Ovary (tissue), 9 donors: ENCODE results near the gene MTM1. TPM values are rescaled to one million over a fixed set of nuclear protein-coding genes. Genes with fewer than 3 reads are reported as not detected.

Experiments used
- DNase-seq, 5 donors: peaks; one replicate each; pipeline ENCODE4 v3.0.0-alpha.2; 2019 to 2020
- H3K27ac ChIP-seq, 2 donors: fragments of 200-600 bp; one replicate each; pipeline versions ENCODE4 v1.5.1 to v1.8.0; 2019 to 2022
- H3K27me3 ChIP-seq: fragments of 200-600 bp; one replicate; pipeline ENCODE4 v1.8.0; 2022
- H3K36me3 ChIP-seq: fragments of 200-600 bp; sonication (generic); one replicate; pipeline ENCODE4 v1.5.1; 2019
- H3K4me1 ChIP-seq: one replicate; pipeline ENCODE4 v1.8.1; 2013; ENCODE audit warnings: mild to moderate bottlenecking, moderate library complexity; ENCODE audit not compliant: insufficient read depth
- H3K4me3 ChIP-seq: fragments of 200-600 bp; sonication (generic); one replicate; pipeline ENCODE4 v1.5.1; 2017
- H3K9me3 ChIP-seq, 2 donors: fragments of 200-600 bp in 1 of 2; sonication (generic) in 1 of 2; one replicate each; pipeline versions ENCODE4 v1.5.1 to v1.8.1; 2013 to 2019; ENCODE audit warnings: mild to moderate bottlenecking in 1 of 2, moderate library complexity in 1 of 2
- CTCF ChIP-seq, 3 donors: fragments of 450-650 bp in 2 of 3; fragments of 200-600 bp in 1 of 3; IDR thresholded peaks; one replicate each; pipeline versions ENCODE4 v1.5.1 to v1.8.0; 2016 to 2022; ENCODE audit warnings: antibody characterized with exemption in 3 of 3, mild to moderate bottlenecking in 1 of 3
- EP300 ChIP-seq: sonication (generic); formaldehyde crosslinking; IDR thresholded peaks from one replicate; pipeline ENCODE4 v1.6.1; 2017; ENCODE audit warnings: antibody characterized with exemption
- POLR2A ChIP-seq: fragments of 450-650 bp; IDR thresholded peaks from one replicate; pipeline ENCODE4 v1.6.1; 2017; ENCODE audit warnings: antibody characterized with exemption, mild to moderate bottlenecking, moderate library complexity
- WGBS, 3 donors: extraction: QIAGEN DNeasy Blood & Tissue Kit in 1 of 3; methylation state at CpG; one replicate each; pipeline versions ENCODE4 v1.1.5 to v1.1.7; 2013 to 2017; 5-methylcytosine and 5-hydroxymethylcytosine counted together
- intact Hi-C, 4 donors: fragments of 100-400 bp; cut with DNase I; formaldehyde crosslinking; loops; one replicate each; pipeline versions ENCODE4 v1.11.0 to v1.15.1; 2022 to 2023
- polyA plus RNA-seq, 2 donors: library from polyadenylated mRNA; stranded (reverse); fragments of 200-250 nt in 1 of 2; fragments of 350-450 nt in 1 of 2; fragmentation: Illumina TruSeq in 1 of 2; extraction: RNeasy Lipid Tissue Mini Kit (QIAGEN cat#74804) in 1 of 2; gene quantifications; one replicate each; pipeline ENCODE4 v1.2.3, GENCODE V29; 2013 to 2014
- total RNA-seq, 7 donors: library from RNA; depleted of rRNA in 2 of 7; stranded (reverse); fragments of >200 nt in 2 of 7; fragmentation: NEBNext Ultra II Directional in 3 of 7; extraction: Animal tissue kit (Norgen Biotek cat#: 25700) in 3 of 7; gene quantifications; one replicate each; pipeline versions ENCODE4 v1.1.0 to v1.2.4, GENCODE V29; 2016 to 2023
- donor health status: DM: no; HTN: no; CAD: no; lungs with moderate emphysema.
- donor health status: DM: no; HTN: no; CAD: no.
- donor health status: Bipolar disorder and iron deficiency.
- donor health status: DM: yes; HTN: yes; CAD: no.
- donor health status: DM: no; HTN: no; CAD: no.
- donor health status: DM: yes; HTN: yes; CAD: no.

The MTM1 gene
- total and polyA plus RNA-seq, 9 donors = 8.8 to 28.3 (median 23.4) TPM

GRCh38 chrX:150536455-150537116 lies 31.8 kb upstream of the MTM1 start:
- H3K27ac ChIP-seq = no peak overlapping the region
- H3K4me1 ChIP-seq = no peaks in the 10 kb centered on the region
- H3K27me3 ChIP-seq = no peaks in the 10 kb centered on the region
- no peaks in the 10 kb centered on the region for H3K36me3 ChIP-seq
- intact Hi-C loops = no loop called here
- WGBS, 3 donors = 61 to 65% (median 65%) methylated on average over 8 of the region's 8 CpGs
- no peak for DNase-seq
- H3K9me3 ChIP-seq = no peaks in the 10 kb centered on the region
- TF ChIP-seq POLR2A (no peak), EP300 (no peak), CTCF (IDR thresholded peaks at IDR 0.05) (no peak)
- no peak overlapping the region for H3K4me3 ChIP-seq

- H3K27ac ChIP-seq = no peak overlapping the region
- TF ChIP-seq POLR2A (no peak), CTCF (IDR thresholded peaks at IDR 0.05) (no peak), EP300 (no peak)
- intact Hi-C loops = no loop called here
- no peak for DNase-seq
- no peaks in the 10 kb centered on the region for H3K4me1 ChIP-seq
- H3K27me3 ChIP-seq = no peaks in the 10 kb centered on the region
- no peak overlapping the region for H3K4me3 ChIP-seq
- 49 to 57% (median 53%) methylated on average over 6 of the region's 6 CpGs for WGBS, 3 donors
- H3K36me3 ChIP-seq = no peaks in the 10 kb centered on the region
- H3K9me3 ChIP-seq = no peaks in the 10 kb centered on the region
These were observed 30.6 kb upstream of the MTM1 start for GRCh38 chrX:150537851-150538250.

GRCh38 chrX:150540965-150541364 lies 27.5 kb upstream of the MTM1 start:
- TF ChIP-seq CTCF (IDR thresholded peaks at IDR 0.05) = no peak
- TF ChIP-seq EP300 = no peak
- TF ChIP-seq POLR2A = no peak
- Histone ChIP-seq H3K9me3 (no peaks in the 10 kb centered on the region), H3K27me3 (no peaks in the 10 kb centered on the region), H3K36me3 (no peaks in the 10 kb centered on the region), H3K4me1 (peaks cover 3% of the 10 kb centered on the region), H3K27ac (no peak overlapping the region), H3K4me3 (no peak overlapping the region)
- intact Hi-C loops = no loop called here
- WGBS, 3 donors = 61 to 77% (median 67%) methylated on average over 6 of the region's 6 CpGs
- no peak for DNase-seq

GRCh38 chrX:150542846-150543229 lies 25.6 kb upstream of the MTM1 start:
- Histone ChIP-seq H3K27me3 (no peaks in the 10 kb centered on the region), H3K36me3 (no peaks in the 10 kb centered on the region), H3K4me3 (no peak overlapping the region), H3K27ac (no peak overlapping the region), H3K9me3 (no peaks in the 10 kb centered on the region), H3K4me1 (peaks cover 6% of the 10 kb centered on the region)
- WGBS, 3 donors = 93 to 98% (median 98%) methylated on average over 4 of the region's 4 CpGs
- no peak for TF ChIP-seq CTCF (IDR thresholded peaks at IDR 0.05)
- no peak for TF ChIP-seq POLR2A
- TF ChIP-seq EP300 = no peak
- intact Hi-C loops = no loop called here
- no peak for DNase-seq
